Parathyroid adenoma (tissue), 2 donors: ENCODE results near the gene ATXN10.

Experiments used
- H2AFZ ChIP-seq: fragments of 300-600 bp; sonication (generic); one replicate; pipeline ENCODE4 v1.7.0; 2017; ENCODE audit warnings: antibody characterized with exemption, mild to moderate bottlenecking
- H3K27ac ChIP-seq: fragments of 300-600 bp; sonication (generic); one replicate; pipeline ENCODE4 v1.7.0; 2017
- H3K27me3 ChIP-seq: fragments of 300-600 bp; sonication (generic); one replicate; pipeline ENCODE4 v1.7.0; 2017; ENCODE audit warnings: low read length; ENCODE audit not compliant: control insufficient read depth, insufficient read depth
- H3K36me3 ChIP-seq: fragments of 300-600 bp; sonication (generic); one replicate; pipeline ENCODE4 v1.7.0; 2017; ENCODE audit warnings: low read length; ENCODE audit not compliant: control insufficient read depth, insufficient read depth
- H3K4me1 ChIP-seq: fragments of 300-600 bp; sonication (generic); one replicate; pipeline ENCODE4 v1.7.0; 2017; ENCODE audit warnings: control low read depth
- H3K4me2 ChIP-seq: fragments of 300-600 bp; sonication (generic); one replicate; pipeline ENCODE4 v1.7.0; 2017; ENCODE audit warnings: low read length
- H3K4me3 ChIP-seq: fragments of 300-600 bp; sonication (generic); one replicate; pipeline ENCODE4 v1.7.0; 2017; ENCODE audit warnings: low read depth, low read length
- H3K79me2 ChIP-seq: fragments of 300-600 bp; sonication (generic); one replicate; pipeline ENCODE4 v1.7.0; 2017; ENCODE audit warnings: control low read depth
- H3K9ac ChIP-seq: fragments of 300-600 bp; sonication (generic); one replicate; pipeline ENCODE4 v1.7.0; 2017; ENCODE audit warnings: mild to moderate bottlenecking
- H3K9me3 ChIP-seq: fragments of 300-600 bp; sonication (generic); one replicate; pipeline ENCODE4 v1.7.0; 2017; ENCODE audit warnings: low read length; ENCODE audit not compliant: control insufficient read depth
- CTCF ChIP-seq: fragments of 300-600 bp; sonication (generic); IDR thresholded peaks from one replicate; pipeline ENCODE4 v1.7.0; 2017; ENCODE audit warnings: antibody characterized with exemption, mild to moderate bottlenecking
- donor health status: primary hyperparathyroidism.

ATXN10 gene

DNA sequence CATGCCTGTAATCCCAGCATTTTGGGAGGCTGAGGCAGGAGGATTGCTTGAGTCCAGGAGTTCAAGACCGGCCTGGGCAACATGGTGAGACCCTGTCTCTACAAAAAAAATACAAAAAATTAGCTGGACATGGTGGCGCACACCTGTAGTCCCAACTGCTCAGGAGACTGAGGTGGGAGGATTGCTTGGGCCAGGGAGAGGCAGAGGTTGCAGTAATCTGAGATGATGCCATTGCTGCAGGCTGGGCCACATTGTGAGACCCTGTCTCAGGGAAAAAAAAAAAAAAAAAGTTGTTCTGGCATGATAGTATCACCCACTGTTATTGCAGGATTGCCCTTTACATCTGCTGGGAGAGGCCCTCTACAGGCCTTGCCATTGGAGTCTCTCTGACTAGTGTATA lies 18.4 kb downstream of the ATXN10 start:
- H3K36me3 ChIP-seq, result no peaks in the 10 kb centered on the region
- no peak overlapping the region for H3K27ac ChIP-seq
- no peaks in the 10 kb centered on the region for H3K4me1 ChIP-seq
- H3K79me2 ChIP-seq, result no peaks in the 10 kb centered on the region
- H3K9me3 ChIP-seq, result no peaks in the 10 kb centered on the region
- no peak overlapping the region for H2AFZ ChIP-seq
- no peak overlapping the region for H3K4me3 ChIP-seq
- no peak for TF ChIP-seq CTCF
- no peak overlapping the region for H3K4me2 ChIP-seq
- H3K27me3 ChIP-seq, result no peaks in the 10 kb centered on the region
- H3K9ac ChIP-seq, result no peak overlapping the region

GRCh38 chr22:45692549-45692948 lies 20.9 kb downstream of the ATXN10 start:
- no peaks in the 10 kb centered on the region for H3K79me2 ChIP-seq
- H3K4me3 ChIP-seq, result no peak overlapping the region
- no peaks in the 10 kb centered on the region for H3K36me3 ChIP-seq

GRCh38 chr22:45693835-45694234 lies 22.2 kb downstream of the ATXN10 start:
- Histone ChIP-seq H3K9me3 (no peaks in the 10 kb centered on the region), H3K4me3 (no peak overlapping the region), H3K36me3 (no peaks in the 10 kb centered on the region), H3K9ac (no peak overlapping the region), H3K27me3 (no peaks in the 10 kb centered on the region), H3K79me2 (peaks cover 2% of the 10 kb centered on the region), H3K27ac (no peak overlapping the region), H3K4me1 (no peaks in the 10 kb centered on the region), H3K4me2 (no peak overlapping the region), H2AFZ (no peak overlapping the region)
- TF ChIP-seq CTCF, result no peak

More at GRCh38 chr22:45692549-45692948, 20.9 kb downstream of the ATXN10 start:
- no peaks in the 10 kb centered on the region for H3K9me3 ChIP-seq
- H2AFZ ChIP-seq, result no peak overlapping the region
- H3K4me1 ChIP-seq, result no peaks in the 10 kb centered on the region
- H3K27ac ChIP-seq, result no peak overlapping the region
- no peak overlapping the region for H3K4me2 ChIP-seq
- no peak overlapping the region for H3K9ac ChIP-seq
- H3K27me3 ChIP-seq, result no peaks in the 10 kb centered on the region
- no peak for TF ChIP-seq CTCF

DNA sequence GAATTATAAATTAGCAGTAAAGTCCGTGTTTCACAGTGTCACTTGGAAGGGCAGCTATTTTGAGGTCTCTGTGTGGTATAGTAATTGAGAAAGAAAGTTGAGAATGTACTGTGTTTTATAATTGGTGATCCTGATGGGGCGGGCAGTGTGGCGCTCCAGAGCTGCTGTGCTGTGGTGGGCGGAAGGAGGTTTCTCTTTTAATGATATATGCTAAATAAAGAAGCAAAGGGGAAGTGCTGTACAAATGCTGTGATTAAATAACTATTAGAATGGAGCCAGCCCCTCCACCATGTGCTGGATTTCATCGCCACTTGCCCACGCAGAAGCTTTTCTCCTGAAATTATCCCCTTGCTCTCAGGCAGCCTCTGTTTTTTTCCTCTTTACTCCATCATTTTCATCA lies 24.6 kb downstream of the ATXN10 start:
- H3K9me3 ChIP-seq, result no peaks in the 10 kb centered on the region
- no peak overlapping the region for H3K27ac ChIP-seq
- no peak overlapping the region for H3K4me2 ChIP-seq
- no peaks in the 10 kb centered on the region for H3K4me1 ChIP-seq
- no peaks in the 10 kb centered on the region for H3K27me3 ChIP-seq
- H3K36me3 ChIP-seq, result no peaks in the 10 kb centered on the region
- peaks cover 2% of the 10 kb centered on the region for H3K79me2 ChIP-seq
- no peak overlapping the region for H3K4me3 ChIP-seq
- no peak overlapping the region for H3K9ac ChIP-seq
- no peak overlapping the region for H2AFZ ChIP-seq
- no peak for TF ChIP-seq CTCF

DNA sequence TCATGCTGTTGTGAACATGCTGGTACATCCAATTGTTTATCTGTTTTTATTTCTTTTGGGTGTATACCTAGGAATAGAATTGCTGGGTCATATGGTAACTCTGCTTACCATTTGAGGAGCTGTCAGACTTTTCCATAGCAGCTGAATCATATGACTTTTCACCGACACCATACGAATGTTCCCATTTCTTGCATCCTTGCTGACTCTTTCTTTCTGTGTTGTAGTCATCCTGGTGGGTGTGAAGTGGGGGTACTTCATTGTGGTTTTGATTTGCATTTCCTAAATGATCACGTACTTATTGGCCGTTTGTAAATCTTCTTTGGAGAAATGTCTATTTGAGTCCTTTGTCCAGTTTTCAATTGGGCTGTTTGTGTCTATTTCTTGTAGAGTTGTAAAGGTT lies 26.5 kb downstream of the ATXN10 start:
- no peak overlapping the region for H3K4me3 ChIP-seq
- no peak overlapping the region for H3K4me2 ChIP-seq
- H3K27me3 ChIP-seq, result no peaks in the 10 kb centered on the region
- no peaks in the 10 kb centered on the region for H3K9me3 ChIP-seq
- H3K36me3 ChIP-seq, result no peaks in the 10 kb centered on the region
- no peak overlapping the region for H3K27ac ChIP-seq
- H3K79me2 ChIP-seq, result peaks cover 2% of the 10 kb centered on the region
- no peaks in the 10 kb centered on the region for H3K4me1 ChIP-seq
- no peak for TF ChIP-seq CTCF
- no peak overlapping the region for H3K9ac ChIP-seq
- no peak overlapping the region for H2AFZ ChIP-seq
